HG03097 (cell line): ENCODE data around the gene RRAGC.
A peak's percentile ranks its signal among the peaks of the same experiment; 100 is the strongest.

Source experiments
- ATAC-seq: cut with Tn5 transposase; IDR thresholded peaks from one replicate; pipeline ENCODE4 v1.9.1; 2021; ENCODE audit not compliant: unreplicated experiment, low FRiP score

The RRAGC gene, protein sequence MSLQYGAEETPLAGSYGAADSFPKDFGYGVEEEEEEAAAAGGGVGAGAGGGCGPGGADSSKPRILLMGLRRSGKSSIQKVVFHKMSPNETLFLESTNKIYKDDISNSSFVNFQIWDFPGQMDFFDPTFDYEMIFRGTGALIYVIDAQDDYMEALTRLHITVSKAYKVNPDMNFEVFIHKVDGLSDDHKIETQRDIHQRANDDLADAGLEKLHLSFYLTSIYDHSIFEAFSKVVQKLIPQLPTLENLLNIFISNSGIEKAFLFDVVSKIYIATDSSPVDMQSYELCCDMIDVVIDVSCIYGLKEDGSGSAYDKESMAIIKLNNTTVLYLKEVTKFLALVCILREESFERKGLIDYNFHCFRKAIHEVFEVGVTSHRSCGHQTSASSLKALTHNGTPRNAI

DNA sequence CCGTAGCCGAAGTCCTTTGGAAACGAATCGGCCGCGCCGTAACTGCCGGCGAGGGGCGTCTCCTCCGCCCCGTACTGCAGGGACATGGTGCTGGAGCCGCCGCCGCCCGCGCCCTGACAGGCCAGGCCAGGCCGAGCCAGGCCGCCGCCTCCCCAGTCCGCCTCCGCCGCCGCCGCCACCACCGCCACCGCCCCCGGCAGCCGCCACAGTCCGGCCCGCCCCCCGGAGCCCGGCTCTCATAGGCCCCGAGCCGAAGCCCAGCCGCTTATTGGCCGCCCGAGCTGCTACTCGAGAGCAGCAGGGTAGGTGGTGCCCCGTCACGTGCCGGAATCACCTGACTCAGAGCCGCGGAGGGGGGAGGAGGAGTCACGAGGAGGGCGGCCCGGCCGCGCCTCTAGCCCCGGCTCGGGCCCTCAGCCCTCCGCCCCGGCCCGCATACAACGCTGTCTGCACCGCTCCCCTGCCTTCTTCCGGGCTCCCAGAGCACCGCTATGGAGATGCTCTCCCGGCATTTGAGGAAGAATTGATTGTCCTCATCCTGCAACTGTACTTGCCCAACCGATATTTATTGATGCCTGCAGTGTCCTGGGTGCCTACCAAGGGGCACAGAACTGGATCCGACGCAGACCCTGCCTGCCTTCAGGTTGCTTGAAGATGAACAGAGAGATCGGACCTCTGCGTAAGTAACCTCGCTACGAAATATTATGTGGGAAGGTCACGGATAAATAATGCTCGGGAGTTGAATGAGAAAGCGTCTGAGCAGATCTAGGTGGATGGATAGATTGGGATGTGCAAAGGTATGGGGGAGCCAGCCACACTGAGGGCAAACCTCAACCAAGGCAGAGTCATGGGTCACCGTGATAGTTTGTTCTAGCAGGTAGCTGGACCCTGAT lies at the start of gene RRAGC:
TSS of gene RRAGC (minus strand) at position 212 of the 893 bp plus-strand sequence. CDS start at position 86, 126 bp downstream.
- ATAC-seq: peak; percentile 85

DNA sequence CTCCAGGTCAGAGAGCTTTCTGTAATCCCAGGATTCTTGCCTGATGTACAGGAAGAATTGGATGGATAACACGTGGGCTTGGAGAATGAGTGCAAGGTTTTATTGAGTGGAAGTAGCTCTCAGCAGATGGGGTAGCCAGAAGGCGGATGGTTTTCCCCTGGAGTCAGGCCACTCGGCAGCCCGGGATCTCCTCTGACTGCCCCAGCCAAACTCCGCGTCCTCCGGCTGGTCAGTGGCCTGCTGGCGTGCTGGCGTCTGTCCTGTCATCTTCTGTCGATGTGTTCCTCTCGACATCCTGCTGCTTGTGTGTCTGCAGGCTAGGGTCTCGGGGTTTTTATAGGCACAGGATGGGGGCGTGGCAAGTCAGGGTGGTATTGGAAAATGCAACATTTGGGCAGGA lies 49.2 kb upstream of the RRAGC start:
- ATAC-seq: no peak

DNA sequence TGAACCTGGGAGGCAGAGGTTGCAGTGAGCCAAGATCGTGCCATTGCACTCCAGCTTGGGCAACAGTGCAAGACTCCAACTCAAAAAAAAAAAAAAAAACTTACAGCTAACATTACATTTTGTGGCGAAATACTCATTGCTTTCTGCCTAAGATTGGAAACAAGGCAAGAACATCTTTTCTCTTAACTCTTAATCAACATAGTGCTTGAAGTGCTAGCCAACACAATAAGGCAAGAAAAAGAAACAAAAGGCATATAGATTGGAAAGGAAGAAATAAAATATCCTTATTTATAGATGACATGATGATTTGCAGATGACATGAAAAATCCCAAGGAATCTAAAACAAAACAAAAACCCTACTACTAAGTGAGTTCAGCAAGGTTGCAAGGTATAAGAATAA lies 46.4 kb upstream of the RRAGC start:
- ATAC-seq: no peak

DNA sequence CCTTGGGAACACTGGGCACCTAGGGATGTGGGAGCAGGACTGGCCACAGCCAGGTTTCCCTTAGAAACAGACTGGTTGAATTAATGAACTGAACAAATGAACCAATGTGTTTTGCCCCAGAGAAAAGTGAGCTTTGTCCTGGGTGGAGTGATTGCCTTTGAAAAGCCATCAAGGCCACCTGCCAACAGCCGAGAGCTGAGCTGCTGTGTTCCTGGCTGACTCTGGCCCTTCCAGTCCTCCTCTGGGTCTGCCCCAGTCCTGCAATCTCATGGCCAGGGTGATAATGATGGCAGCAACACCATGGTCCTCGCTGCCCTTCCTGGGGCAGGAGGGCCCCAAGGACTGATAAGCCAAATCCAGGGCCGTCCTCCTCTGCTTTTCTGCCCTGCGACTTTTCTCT lies 40.0 kb upstream of the RRAGC start:
- ATAC-seq: no peak

GRCh38 chr1:38898653-38899230 lies 39.2 kb upstream of the RRAGC start:
- ATAC-seq: no peak

DNA sequence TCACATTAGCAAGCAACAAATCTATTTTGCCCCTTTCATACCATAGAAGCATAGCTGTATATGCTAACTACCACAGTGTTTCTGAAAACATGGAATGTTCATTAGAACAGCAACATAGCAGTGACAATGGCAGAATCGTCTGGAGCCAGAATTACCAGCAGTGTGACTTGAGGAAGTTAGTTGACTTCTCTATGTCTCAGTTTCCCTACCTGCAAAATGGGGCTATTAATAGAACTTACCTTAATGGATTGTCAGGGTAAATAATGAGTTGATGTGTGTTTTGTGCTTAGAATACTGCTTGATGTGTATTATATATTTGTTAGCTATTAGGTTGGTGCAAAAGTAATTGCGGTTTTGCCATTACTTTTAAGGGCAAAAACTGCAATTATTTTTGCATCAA lies 36.6 kb upstream of the RRAGC start:
- ATAC-seq: no peak

DNA sequence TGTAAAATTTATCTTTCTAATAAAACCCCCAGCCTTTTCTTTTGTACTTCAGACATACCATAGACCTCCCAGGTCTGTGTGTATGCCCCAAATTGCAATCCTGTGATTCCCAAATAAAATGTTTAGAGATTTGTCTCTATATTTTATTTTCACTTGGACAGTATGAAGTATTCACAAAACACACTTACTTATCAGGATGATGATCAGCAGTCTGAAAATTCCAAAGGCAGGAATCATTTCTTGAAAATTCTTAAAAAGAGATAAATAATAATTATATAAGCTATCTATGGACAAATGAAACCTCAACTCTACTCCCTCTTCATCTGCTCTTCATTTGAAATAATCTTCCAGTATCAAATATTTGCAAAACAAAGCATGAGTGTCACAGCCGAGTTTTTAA lies 33.4 kb upstream of the RRAGC start:
- no peak for ATAC-seq

DNA sequence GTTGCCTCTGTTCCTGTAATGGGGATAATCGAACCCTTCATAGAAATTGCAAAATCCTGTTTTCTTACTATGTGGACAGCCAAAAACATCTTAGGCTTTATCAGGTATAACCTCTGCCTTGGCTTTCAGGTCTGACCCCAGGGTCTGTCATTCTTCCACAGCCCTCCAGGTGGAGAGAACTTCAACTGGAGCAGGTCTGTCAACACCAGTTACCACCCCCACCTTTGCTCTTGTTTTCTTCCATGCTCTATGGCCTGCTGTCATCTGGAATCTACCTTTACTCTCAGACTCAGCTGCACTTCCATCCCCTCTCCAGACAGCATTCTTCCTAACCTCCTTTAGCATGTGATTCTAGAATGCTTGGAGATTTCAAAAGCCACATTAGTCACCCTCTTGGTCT lies 32.2 kb upstream of the RRAGC start:
- ATAC-seq: no peak

GRCh38 chr1:38889589-38889988 lies 30.0 kb upstream of the RRAGC start:
- no peak for ATAC-seq

DNA sequence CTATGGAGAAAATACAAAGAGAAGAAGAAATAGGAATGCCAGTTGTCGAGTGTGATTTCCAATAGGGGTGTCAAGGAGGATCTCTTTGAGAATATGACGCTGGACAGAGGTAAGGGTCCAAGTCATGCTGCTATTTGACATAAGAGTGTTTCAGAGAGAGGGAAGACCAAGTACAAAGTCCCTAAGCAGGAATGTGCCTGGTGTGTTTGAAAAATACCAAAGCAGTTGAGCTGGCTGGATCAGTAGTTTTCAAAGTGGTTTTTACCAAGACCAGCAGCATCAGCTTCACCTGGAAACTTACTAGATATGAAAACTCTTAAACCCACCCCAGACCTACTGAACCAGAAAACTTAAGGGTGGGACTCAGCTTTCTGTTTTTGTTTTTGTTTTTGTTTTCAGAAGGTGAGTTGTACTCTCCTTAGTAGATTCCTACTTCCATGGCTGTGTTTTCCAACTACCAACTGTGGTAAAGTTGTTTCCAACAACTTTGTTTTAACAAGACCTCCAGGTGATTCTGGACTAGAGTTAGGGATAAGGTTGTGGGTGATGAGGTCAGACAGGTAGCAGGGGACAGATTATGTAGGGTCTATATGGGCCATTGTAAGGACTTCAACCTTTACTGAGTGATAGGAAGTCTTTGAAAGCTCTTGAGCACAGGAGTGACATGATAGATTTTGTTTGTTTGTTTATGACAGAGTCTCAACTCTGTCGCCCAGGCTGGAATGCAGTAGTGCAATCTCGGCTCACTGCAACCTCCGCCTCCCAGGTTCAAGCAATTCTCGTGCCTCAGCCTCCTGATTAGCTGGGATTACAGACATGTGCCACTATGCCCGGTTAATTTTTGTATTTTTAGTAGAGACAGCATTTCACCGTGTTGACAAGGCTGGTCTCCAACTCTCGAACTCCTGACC lies 29.1 kb upstream of the RRAGC start:
- ATAC-seq: no peak

- no peak for ATAC-seq
These were observed 25.5 kb upstream of the RRAGC start for GRCh38 chr1:38885092-38885491.

- ATAC-seq: no peak
These were observed 21.9 kb upstream of the RRAGC start, which contains the start of gene GJA9 for GRCh38 chr1:38881487-38881886. TSS of gene GJA9 (minus strand) at chr1:38881587. CDS start at chr1:38876098, 5,489 bp downstream.

DNA sequence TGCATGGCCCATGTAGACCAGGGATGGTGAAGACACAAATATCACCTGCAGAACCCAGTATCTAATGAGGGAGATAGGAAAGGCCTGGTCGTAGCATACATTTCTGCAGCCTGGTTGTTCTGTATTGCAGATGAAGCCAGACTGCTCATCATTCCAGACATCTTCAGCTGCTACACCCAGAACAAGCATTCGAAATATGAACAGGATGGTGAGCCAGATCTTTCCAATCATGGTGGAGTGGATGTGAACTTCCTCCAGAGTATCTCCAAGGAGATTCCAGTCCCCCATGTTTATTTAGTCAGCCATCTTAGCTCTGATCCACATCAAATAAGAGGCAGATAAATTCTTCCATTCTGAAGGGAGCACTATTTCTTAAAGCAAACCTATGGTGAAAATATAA lies 16.2 kb upstream of the RRAGC start:
- ATAC-seq: no peak

DNA sequence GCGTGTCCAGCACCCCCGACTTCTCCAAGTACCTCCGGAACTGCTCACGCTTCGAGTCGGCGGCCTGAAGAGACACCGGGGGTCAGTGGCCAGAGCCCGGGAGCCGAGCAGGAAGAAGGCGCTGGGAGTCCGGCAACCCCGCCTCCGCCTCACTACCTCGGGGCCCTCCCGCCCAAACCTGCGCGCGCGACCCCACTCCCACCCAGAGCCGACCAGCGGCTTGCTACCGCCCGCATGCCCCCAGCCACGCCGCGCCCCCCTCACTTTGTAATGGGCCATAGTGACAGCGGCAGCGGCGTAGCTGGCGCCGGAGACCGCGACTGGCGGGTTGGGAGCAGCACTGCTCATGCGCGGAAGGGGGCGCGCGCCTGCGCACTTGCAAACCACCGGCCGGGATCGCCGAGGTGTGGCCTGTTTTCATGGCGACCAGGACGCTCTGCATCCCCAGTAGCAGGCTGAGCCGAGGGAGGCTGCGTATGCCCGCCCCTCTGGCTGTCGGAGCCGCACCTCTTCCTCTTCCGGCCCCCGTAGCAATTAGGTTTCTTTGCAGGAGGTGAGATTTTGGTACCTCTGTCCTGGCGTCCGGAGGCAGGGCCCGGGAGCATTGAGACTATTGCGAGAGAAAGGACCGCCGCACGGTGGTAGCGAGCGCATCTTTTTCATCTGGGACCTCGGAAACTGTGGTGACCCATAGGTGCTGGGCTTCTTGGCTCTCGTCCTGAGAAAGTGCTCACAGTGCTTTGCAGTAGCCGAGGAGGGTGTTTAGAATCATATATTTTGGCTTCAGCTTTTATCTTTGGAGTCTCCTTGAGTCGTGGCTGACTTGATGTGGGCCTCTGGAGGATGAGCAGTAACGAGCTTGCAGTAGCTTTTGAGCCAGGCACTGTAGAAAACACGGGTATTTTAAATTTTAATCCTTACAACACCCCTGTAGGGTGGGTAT lies 13.7 kb upstream of the RRAGC start, which contains the start of gene MYCBP:
TSS of gene MYCBP (minus strand) at position 322 of the 943 bp plus-strand sequence. CDS start at position 279, 43 bp downstream.
- ATAC-seq: peak; percentile 91

GRCh38 chr1:38872401-38873026 lies 12.9 kb upstream of the RRAGC start:
- ATAC-seq: peak; percentile 6

DNA sequence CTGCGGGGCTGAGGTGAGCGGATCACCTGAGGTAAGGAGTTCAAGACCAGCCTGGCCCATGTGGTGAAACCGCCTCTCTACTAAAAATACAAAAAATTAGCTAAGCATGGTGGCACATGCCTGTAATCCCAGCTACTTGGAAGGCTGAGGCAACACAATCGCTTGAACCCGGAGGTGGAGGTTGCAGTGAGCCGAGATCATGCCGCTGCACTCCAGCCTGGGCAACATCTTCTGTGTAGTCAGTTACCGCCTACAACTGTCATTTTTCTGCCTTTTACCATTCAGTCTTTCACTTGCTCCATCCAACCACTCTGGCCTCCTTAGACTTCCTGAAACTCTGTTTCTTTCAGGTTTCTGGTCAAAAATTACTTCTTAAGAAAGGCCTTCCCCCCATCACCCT lies 11.4 kb upstream of the RRAGC start:
- no peak for ATAC-seq

DNA sequence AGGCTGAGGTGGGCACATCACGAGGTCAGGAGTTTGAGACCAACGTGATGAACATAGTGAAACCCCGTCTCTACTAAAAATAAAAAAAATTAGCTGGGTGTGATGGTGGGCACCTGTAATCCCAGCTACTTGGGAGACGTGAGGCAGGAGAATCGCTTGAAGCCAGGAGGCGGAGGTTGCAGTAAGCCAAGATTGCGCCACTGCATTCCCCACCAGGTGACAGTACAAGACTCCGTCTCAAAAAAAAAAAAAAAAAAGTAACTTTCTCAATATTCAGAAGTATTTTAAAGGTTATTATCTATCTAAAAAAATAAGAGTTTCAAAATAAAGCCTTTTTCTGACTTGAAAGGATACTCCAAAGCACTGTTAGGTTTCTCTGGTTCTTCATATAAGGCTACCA lies 7.6 kb upstream of the RRAGC start:
- no peak for ATAC-seq

- no peak for ATAC-seq
These were observed 5.6 kb upstream of the RRAGC start for GRCh38 chr1:38865112-38865715.
